Muscle of arm (tissue), 12 donors: ENCODE results near the gene SFXN5. TPM values are rescaled to one million over a fixed set of nuclear protein-coding genes. Genes with fewer than 3 reads are reported as not detected.
"Not testable (repeated sequence)": the region's sequence is repeated elsewhere in the genome, so short reads cannot be mapped to it uniquely, and the experiment has no call there.

Experiments
- DNase-seq: peaks from one replicate; pipeline ENCODE4 v3.0.0-alpha.2; 2013
- polyA plus RNA-seq, 12 donors: library from polyadenylated mRNA; unstranded; fragments of 120-200 nt; gene quantifications; one replicate each; pipeline ENCODE4 v1.2.1, GENCODE V29; 2013; ENCODE audit not compliant: insufficient read length in 12 of 12

Gene SFXN5
- polyA plus RNA-seq, 12 donors = 4.9 to 10.6 (median 6.7) TPM; not detected in 1

GRCh38 chr2:72923833-72924352, 147.6 kb downstream of the SFXN5 start:
- no peak for DNase-seq

- no peak for DNase-seq
Observed at GRCh38 chr2:72921853-72922252, 149.7 kb downstream of the SFXN5 start.

- no peak for DNase-seq
Observed at GRCh38 chr2:72921088-72921851, 150.2 kb downstream of the SFXN5 start.

GRCh38 chr2:72920318-72921087, 151.0 kb downstream of the SFXN5 start:
- DNase-seq = peak; percentile 31

GRCh38 chr2:72919414-72920317, 151.8 kb downstream of the SFXN5 start:
- no peak for DNase-seq

- no peak for DNase-seq
Observed at GRCh38 chr2:72917877-72918553, 153.5 kb downstream of the SFXN5 start.

- no peak for DNase-seq
Observed at GRCh38 chr2:72917138-72917876, 154.2 kb downstream of the SFXN5 start, which contains the start of gene EMX1. Gene EMX1, plus strand, starts transcription at chr2:72917519. Its CDS starts 334 bp downstream, at chr2:72917853.

- DNase-seq = no peak
Observed at GRCh38 chr2:72916743-72917137, 154.8 kb downstream of the SFXN5 start.

- peak; percentile 28 for DNase-seq
Observed at GRCh38 chr2:72915907-72916742, 155.4 kb downstream of the SFXN5 start.

- no peak for DNase-seq
Observed at GRCh38 chr2:72915320-72915906, 156.1 kb downstream of the SFXN5 start.

- DNase-seq = no peak
Observed at GRCh38 chr2:72914589-72915319, 156.8 kb downstream of the SFXN5 start.

GRCh38 chr2:72914206-72914559, 157.3 kb downstream of the SFXN5 start:
- no peak for DNase-seq

GRCh38 chr2:72913486-72914205, 157.9 kb downstream of the SFXN5 start:
- DNase-seq = no peak

GRCh38 chr2:72911256-72911655, 160.3 kb downstream of the SFXN5 start:
- no peak for DNase-seq

- no peak for DNase-seq
Observed at GRCh38 chr2:72908741-72909140, 162.8 kb downstream of the SFXN5 start.

- not testable (repeated sequence) for DNase-seq
Observed at GRCh38 chr2:72907369-72907768, 164.1 kb downstream of the SFXN5 start.

- DNase-seq = no peak
Observed at GRCh38 chr2:72901426-72901825, 170.1 kb downstream of the SFXN5 start.
